IPS DF 19.7 (cell line): Measurements from ENCODE around the gene ABL1.

Source experiments
- DNase-seq: peaks from one replicate; pipeline ENCODE4 v3.0.0-alpha.2; 2013; ENCODE audit warnings: low read depth, low spot score

Gene ABL1

GRCh38 chr9:130872093-130872492 is 37.0 kb downstream of the ABL1 start:
- no peak for DNase-seq

GRCh38 chr9:130872508-130872907 is 37.5 kb downstream of the ABL1 start:
- no peak for DNase-seq

GRCh38 chr9:130872912-130873503 is 38.0 kb downstream of the ABL1 start:
- DNase-seq: no peak

GRCh38 chr9:130873966-130874365 is 38.9 kb downstream of the ABL1 start:
- no peak for DNase-seq

- DNase-seq: no peak
These were observed 39.7 kb downstream of the ABL1 start for GRCh38 chr9:130874783-130875182.

- DNase-seq: no peak
These were observed 42.2 kb downstream of the ABL1 start for GRCh38 chr9:130877300-130877699.

GRCh38 chr9:130878295-130878694 is 43.2 kb downstream of the ABL1 start:
- DNase-seq: no peak

- no peak for DNase-seq
These were observed 44.9 kb downstream of the ABL1 start for GRCh38 chr9:130879863-130880411.

- DNase-seq: no peak
These were observed 45.7 kb downstream of the ABL1 start for GRCh38 chr9:130880599-130881220.

- no peak for DNase-seq
These were observed 46.5 kb downstream of the ABL1 start for GRCh38 chr9:130881516-130881915.

GRCh38 chr9:130882696-130883225 is 47.7 kb downstream of the ABL1 start:
- DNase-seq: no peak

GRCh38 chr9:130883479-130883878 is 48.4 kb downstream of the ABL1 start:
- DNase-seq: no peak

GRCh38 chr9:130884111-130884531 is 49.1 kb downstream of the ABL1 start:
- no peak for DNase-seq

- no peak for DNase-seq
These were observed 49.8 kb downstream of the ABL1 start for GRCh38 chr9:130884542-130885483.

GRCh38 chr9:130885484-130886375 is 50.7 kb downstream of the ABL1 start:
- DNase-seq: no peak

GRCh38 chr9:130886981-130887380 is 51.9 kb downstream of the ABL1 start:
- DNase-seq: no peak

GRCh38 chr9:130887494-130888144 is 52.6 kb downstream of the ABL1 start:
- no peak for DNase-seq

GRCh38 chr9:130888146-130888885 is 53.3 kb downstream of the ABL1 start:
- no peak for DNase-seq

- no peak for DNase-seq
These were observed 55.1 kb downstream of the ABL1 start for GRCh38 chr9:130890124-130890523.
